Measurements from ENCODE around the gene TMPRSS11E. TPM values are rescaled to one million over a fixed set of nuclear protein-coding genes. Genes with fewer than 3 reads are reported as not detected.
"Not testable (repeated sequence)": the region's sequence is repeated elsewhere in the genome, so short reads cannot be mapped to it uniquely, and the experiment has no call there.

Gene TMPRSS11E
- total RNA-seq, 1 donor from 2014 or later = 0.41 TPM

- Histone ChIP-seq H3K27ac (ENCODE audit: low read depth, low read length) (no peak overlapping the region), H3K9ac (ENCODE audit: low read length) (no peak overlapping the region), H3K4me2 (ENCODE audit: low read length) (no peak overlapping the region), H2AFZ (ENCODE audit: low read depth, low read length) (no peak overlapping the region), H3K4me1 (ENCODE audit: insufficient read depth, low read length) (no peaks in the 10 kb centered on the region), H3K4me3 (ENCODE audit: insufficient read depth, low read depth, low read length) (no peak overlapping the region), H4K20me1 (ENCODE audit: insufficient read depth, low read length) (no peaks in the 10 kb centered on the region), H3K27me3 (ENCODE audit: insufficient read depth, low read length) (no peaks in the 10 kb centered on the region), H3K79me2 (ENCODE audit: insufficient read depth, low read length) (no peaks in the 10 kb centered on the region), H3K9me3 (ENCODE audit: insufficient read depth, low read depth, low read length) (no peaks in the 10 kb centered on the region), H3K36me3 (ENCODE audit: insufficient read depth, low read length) (no peaks in the 10 kb centered on the region)
- Mint-ChIP-seq H3K36me3 (ENCODE audit: low read depth, unreplicated experiment) (no peaks in the 10 kb centered on the region), H3K27me3 (ENCODE audit: low read depth, unreplicated experiment) (peaks cover 3% of the 10 kb centered on the region), H3K9me3 (ENCODE audit: unreplicated experiment) (no peaks in the 10 kb centered on the region), H3K4me1 (ENCODE audit: low read depth, unreplicated experiment) (peaks cover 6% of the 10 kb centered on the region), H3K27ac (ENCODE audit: unreplicated experiment) (no peak overlapping the region), H3K4me3 (ENCODE audit: unreplicated experiment) (no peak overlapping the region)
- TF ChIP-seq EZH2 (IDR thresholded peaks at IDR 0.05; ENCODE audit: insufficient read depth, low read length) = no peak
- DNase-seq (ENCODE audit: low read depth) = no peak
- no peak for FAIRE-seq
Measured at GRCh38 chr4:68407868-68408190, 39.4 kb upstream of the TMPRSS11E start.

DNA sequence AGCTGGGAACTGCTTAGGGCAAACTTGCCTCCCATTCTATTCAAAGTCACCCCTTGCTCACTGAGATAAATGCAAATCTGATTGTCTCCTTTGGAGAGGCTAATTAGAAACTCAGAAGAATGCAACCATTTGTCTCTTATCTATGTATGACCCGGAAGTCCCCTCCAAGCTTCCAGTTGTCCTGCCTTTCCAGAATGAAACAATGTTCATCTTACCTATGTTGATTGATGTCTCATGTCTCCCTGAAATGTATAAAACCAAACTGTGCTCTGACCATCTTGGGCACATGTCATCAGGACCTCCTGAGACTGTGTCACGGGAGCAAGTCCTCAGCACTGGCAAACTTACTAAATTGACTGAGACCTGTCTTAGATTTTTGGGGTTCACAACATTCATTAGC lies 37.1 kb upstream of the TMPRSS11E start:
- no peaks in the 10 kb centered on the region for H4K20me1 ChIP-seq (ENCODE audit: insufficient read depth, low read length)
- no peak overlapping the region for H3K27ac ChIP-seq (ENCODE audit: low read depth, low read length)
- H2AFZ ChIP-seq (ENCODE audit: low read depth, low read length) = no peak overlapping the region
- TF ChIP-seq, protein P1, sequence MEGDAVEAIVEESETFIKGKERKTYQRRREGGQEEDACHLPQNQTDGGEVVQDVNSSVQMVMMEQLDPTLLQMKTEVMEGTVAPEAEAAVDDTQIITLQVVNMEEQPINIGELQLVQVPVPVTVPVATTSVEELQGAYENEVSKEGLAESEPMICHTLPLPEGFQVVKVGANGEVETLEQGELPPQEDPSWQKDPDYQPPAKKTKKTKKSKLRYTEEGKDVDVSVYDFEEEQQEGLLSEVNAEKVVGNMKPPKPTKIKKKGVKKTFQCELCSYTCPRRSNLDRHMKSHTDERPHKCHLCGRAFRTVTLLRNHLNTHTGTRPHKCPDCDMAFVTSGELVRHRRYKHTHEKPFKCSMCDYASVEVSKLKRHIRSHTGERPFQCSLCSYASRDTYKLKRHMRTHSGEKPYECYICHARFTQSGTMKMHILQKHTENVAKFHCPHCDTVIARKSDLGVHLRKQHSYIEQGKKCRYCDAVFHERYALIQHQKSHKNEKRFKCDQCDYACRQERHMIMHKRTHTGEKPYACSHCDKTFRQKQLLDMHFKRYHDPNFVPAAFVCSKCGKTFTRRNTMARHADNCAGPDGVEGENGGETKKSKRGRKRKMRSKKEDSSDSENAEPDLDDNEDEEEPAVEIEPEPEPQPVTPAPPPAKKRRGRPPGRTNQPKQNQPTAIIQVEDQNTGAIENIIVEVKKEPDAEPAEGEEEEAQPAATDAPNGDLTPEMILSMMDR (IDR thresholded peaks at IDR 0.05; ENCODE audit: insufficient read depth, low read depth, low read length) = no peak
- no peak for TF ChIP-seq EZH2 (IDR thresholded peaks at IDR 0.05; ENCODE audit: insufficient read depth, low read length)
- no peaks in the 10 kb centered on the region for H3K79me2 ChIP-seq (ENCODE audit: insufficient read depth, low read length)
- FAIRE-seq = no peak
- Mint-ChIP-seq H3K27ac (ENCODE audit: unreplicated experiment) (no peak overlapping the region), H3K36me3 (ENCODE audit: low read depth, unreplicated experiment) (no peaks in the 10 kb centered on the region), H3K4me3 (ENCODE audit: unreplicated experiment) (no peak overlapping the region), H3K9me3 (ENCODE audit: unreplicated experiment) (no peaks in the 10 kb centered on the region), H3K27me3 (ENCODE audit: low read depth, unreplicated experiment) (peaks cover 3% of the 10 kb centered on the region), H3K4me1 (ENCODE audit: low read depth, unreplicated experiment) (peaks cover 6% of the 10 kb centered on the region)
- H3K9me3 ChIP-seq (ENCODE audit: insufficient read depth, low read depth, low read length) = no peaks in the 10 kb centered on the region
- H3K4me1 ChIP-seq (ENCODE audit: insufficient read depth, low read length) = no peaks in the 10 kb centered on the region
- H3K36me3 ChIP-seq (ENCODE audit: insufficient read depth, low read length) = no peaks in the 10 kb centered on the region
- no peaks in the 10 kb centered on the region for H3K27me3 ChIP-seq (ENCODE audit: insufficient read depth, low read length)
- no peak overlapping the region for H3K4me2 ChIP-seq (ENCODE audit: low read length)
- DNase-seq (ENCODE audit: low read depth) = no peak
- no peak overlapping the region for H3K4me3 ChIP-seq (ENCODE audit: insufficient read depth, low read depth, low read length)
- no peak overlapping the region for H3K9ac ChIP-seq (ENCODE audit: low read length)

GRCh38 chr4:68410643-68411042 lies 36.6 kb upstream of the TMPRSS11E start:
- H3K4me1 Mint-ChIP-seq (ENCODE audit: low read depth, unreplicated experiment) = peaks cover 6% of the 10 kb centered on the region
- TF ChIP-seq EZH2 (IDR thresholded peaks at IDR 0.05; ENCODE audit: insufficient read depth, low read length) = no peak
- TF ChIP-seq, protein P1 (IDR thresholded peaks at IDR 0.05; ENCODE audit: insufficient read depth, low read depth, low read length) = no peak
- Histone ChIP-seq H3K27ac (ENCODE audit: low read depth, low read length) (no peak overlapping the region), H3K9ac (ENCODE audit: low read length) (no peak overlapping the region), H4K20me1 (ENCODE audit: insufficient read depth, low read length) (no peaks in the 10 kb centered on the region), H3K36me3 (ENCODE audit: insufficient read depth, low read length) (no peaks in the 10 kb centered on the region), H3K4me1 (ENCODE audit: insufficient read depth, low read length) (no peaks in the 10 kb centered on the region), H3K9me3 (ENCODE audit: insufficient read depth, low read depth, low read length) (no peaks in the 10 kb centered on the region), H3K27me3 (ENCODE audit: insufficient read depth, low read length) (no peaks in the 10 kb centered on the region), H2AFZ (ENCODE audit: low read depth, low read length) (no peak overlapping the region), H3K4me2 (ENCODE audit: low read length) (no peak overlapping the region), H3K4me3 (ENCODE audit: insufficient read depth, low read depth, low read length) (no peak overlapping the region), H3K79me2 (ENCODE audit: insufficient read depth, low read length) (no peaks in the 10 kb centered on the region)
- peaks cover 2% of the 10 kb centered on the region for H3K27me3 Mint-ChIP-seq (ENCODE audit: low read depth, unreplicated experiment)
- H3K9me3 Mint-ChIP-seq (ENCODE audit: unreplicated experiment) = no peaks in the 10 kb centered on the region
- no peak overlapping the region for H3K27ac Mint-ChIP-seq (ENCODE audit: unreplicated experiment)
- FAIRE-seq (no peak), DNase-seq (ENCODE audit: low read depth) (no peak)
- H3K36me3 Mint-ChIP-seq (ENCODE audit: low read depth, unreplicated experiment) = no peaks in the 10 kb centered on the region
- H3K4me3 Mint-ChIP-seq (ENCODE audit: unreplicated experiment) = no peak overlapping the region

GRCh38 chr4:68412031-68412430 lies 35.2 kb upstream of the TMPRSS11E start:
- not testable (repeated sequence) for H3K36me3 Mint-ChIP-seq (ENCODE audit: low read depth, unreplicated experiment); H3K4me2 ChIP-seq (ENCODE audit: low read length); H4K20me1 ChIP-seq (ENCODE audit: insufficient read depth, low read length); DNase-seq (ENCODE audit: low read depth); H3K4me1 ChIP-seq (ENCODE audit: insufficient read depth, low read length); H3K9ac ChIP-seq (ENCODE audit: low read length); H3K4me1 Mint-ChIP-seq (ENCODE audit: low read depth, unreplicated experiment); H3K27ac Mint-ChIP-seq (ENCODE audit: unreplicated experiment); H3K9me3 ChIP-seq (ENCODE audit: insufficient read depth, low read depth, low read length); H3K27me3 ChIP-seq (ENCODE audit: insufficient read depth, low read length); H3K9me3 Mint-ChIP-seq (ENCODE audit: unreplicated experiment); H3K4me3 ChIP-seq (ENCODE audit: insufficient read depth, low read depth, low read length); FAIRE-seq; H2AFZ ChIP-seq (ENCODE audit: low read depth, low read length); H3K79me2 ChIP-seq (ENCODE audit: insufficient read depth, low read length); H3K4me3 Mint-ChIP-seq (ENCODE audit: unreplicated experiment); H3K36me3 ChIP-seq (ENCODE audit: insufficient read depth, low read length); H3K27me3 Mint-ChIP-seq (ENCODE audit: low read depth, unreplicated experiment); H3K27ac ChIP-seq (ENCODE audit: low read depth, low read length)

All from astrocyte (in vitro differentiated cells and primary cell).